HCT116 (cell line): ENCODE measurements around the gene SDK1. TPM values are rescaled to one million over a fixed set of nuclear protein-coding genes. Genes with fewer than 3 reads are reported as not detected.

Experiments used
- ATAC-seq: fragments of 200-7000 bp; cut with Tn5 transposase; 2 replicates; pipeline ENCODE4 v1.9.1; 2020; ENCODE audit warnings: mild to moderate bottlenecking, moderate library complexity
- BruUV-seq: library from RNA; stranded (reverse); fragments of 400-500 nt; replicated peaks from 2 replicates; lab custom pipeline; 2021; lab: Mats Ljungman, UMichigan
- CTCF ChIA-PET: fragments of 300-600 bp; sonication (Branson Sonifier 250); formaldehyde crosslinking; loops from one replicate; lab custom pipeline; 2021; ENCODE audit warnings: antibody characterized with exemption; lab: Charles Lee
- POLR2A ChIA-PET: fragments of 300-600, 350-600 bp; sonication (Branson Sonifier 250); formaldehyde crosslinking; loops from one replicate; lab custom pipeline; 2021; ENCODE audit warnings: antibody characterized with exemption; lab: Charles Lee
- RAD21 ChIA-PET, 2 experiments: fragments of 300-600 bp; sonication (Branson Sonifier 250); formaldehyde crosslinking; loops; one replicate each; lab custom pipeline; 2023; ENCODE audit warnings: low total read pairs in 2 of 2; ENCODE audit not compliant: uncharacterized antibody in 2 of 2, unreplicated experiment in 2 of 2, low non-redundant PET in 1 of 2; lab: Charles Lee
- DNase-seq: peaks from one replicate; pipeline ENCODE4 v3.0.0-alpha.2; 2010; ENCODE audit warnings: low read depth, low spot score
- H2AFZ ChIP-seq: fragments of 200-600 bp; shearing (Covaris generic), sonication (generic); 2 replicates; pipeline ENCODE4 v1.6.1; 2017; ENCODE audit warnings: low read depth, mixed run types, mixed read lengths, antibody characterized with exemption, low read length; ENCODE audit not compliant: poor library complexity, severe bottlenecking
- H3K27ac ChIP-seq: 2 replicates; pipeline ENCODE4 v1.5.1; 2012; ENCODE audit warnings: low read depth, low read length
- H3K27me3 ChIP-seq: fragments of 200-600 bp; sonication (generic); 2 replicates; pipeline ENCODE4 v1.6.1; 2016; ENCODE audit warnings: mixed run types, low read length, mixed read lengths; ENCODE audit not compliant: insufficient read depth
- H3K36me3 ChIP-seq, 2 experiments: fragments of 200-500 bp in 1 of 2; fragments of 200-600 bp in 1 of 2; sonication (Bioruptor generic) in 1 of 2; sonication (generic) in 1 of 2; 2 replicates each; pipeline versions ENCODE4 v1.5.1 to v1.6.1; 2014 to 2016; ENCODE audit warnings: low read length in 2 of 2, inconsistent platforms in 1 of 2, mixed read lengths in 1 of 2, mixed run types in 1 of 2; ENCODE audit not compliant: insufficient read depth in 2 of 2, control insufficient read depth in 1 of 2
- H3K4me1 ChIP-seq, 2 experiments: fragments of 200-600 bp in 1 of 2; sonication (generic) in 1 of 2; 2 replicates each; pipeline versions ENCODE4 v1.5.1 to v1.6.1; 2012 to 2017; ENCODE audit warnings: low read length in 2 of 2, inconsistent platforms in 1 of 2, mild to moderate bottlenecking in 1 of 2, mixed read lengths in 1 of 2, mixed run types in 1 of 2, moderate library complexity in 1 of 2; ENCODE audit not compliant: insufficient read depth in 2 of 2, control insufficient read depth in 1 of 2
- H3K4me2 ChIP-seq: fragments of 200-600 bp; sonication (generic); 2 replicates; pipeline ENCODE4 v1.6.1; 2017; ENCODE audit warnings: mixed run types, low read length, mixed read lengths
- H3K4me3 ChIP-seq, 2 experiments: fragments of 200-600 bp in 1 of 2; sonication (generic) in 1 of 2; replicated peaks in 1 of 2; 2 replicates each; pipeline ENCODE4 v1.5.1; 2011 to 2016; ENCODE audit warnings: low read length in 2 of 2, control low read depth in 1 of 2, low read depth in 1 of 2, mild to moderate bottlenecking in 1 of 2, mixed read lengths in 1 of 2, mixed run types in 1 of 2
- H3K79me2 ChIP-seq: fragments of 200-600 bp; sonication (generic); 2 replicates; pipeline ENCODE4 v1.6.1; 2017; ENCODE audit warnings: mild to moderate bottlenecking, mixed run types, low read length, moderate library complexity, mixed read lengths; ENCODE audit not compliant: insufficient read depth
- H3K9ac ChIP-seq: fragments of 200-600 bp; sonication (generic); 2 replicates; pipeline ENCODE4 v1.6.1; 2016; ENCODE audit warnings: low read length, mixed read lengths
- H3K9me2 ChIP-seq: fragments of 200-600 bp; sonication (generic), shearing (Covaris generic); 2 replicates; pipeline ENCODE4 v1.6.1; 2017; ENCODE audit warnings: mixed run types, mild to moderate bottlenecking, moderate library complexity; ENCODE audit not compliant: insufficient read depth
- H3K9me3 ChIP-seq, 2 experiments: fragments of 200-500 bp in 1 of 2; fragments of 200-600 bp in 1 of 2; sonication (Bioruptor generic) in 1 of 2; sonication (generic) in 1 of 2; 2 replicates each; pipeline ENCODE4 v1.6.1; 2014 to 2017; ENCODE audit warnings: low read length in 2 of 2, mixed read lengths in 2 of 2, inconsistent platforms in 1 of 2, low read depth in 1 of 2, mild to moderate bottlenecking in 1 of 2, mixed run types in 1 of 2, moderate library complexity in 1 of 2; ENCODE audit not compliant: control insufficient read depth in 1 of 2, insufficient read depth in 1 of 2
- H4K20me1 ChIP-seq: fragments of 200-600 bp; sonication (generic), shearing (Covaris generic); 2 replicates; pipeline ENCODE4 v1.6.1; 2017; ENCODE audit warnings: mixed run types, mild to moderate bottlenecking, moderate library complexity; ENCODE audit not compliant: insufficient read depth
- CEBPB ChIP-seq: IDR thresholded peaks from 2 replicates; pipeline ENCODE4 v1.6.1; 2012; ENCODE audit warnings: low read depth
- CTCF ChIP-seq, 3 experiments: fragments of 200-600 bp in 1 of 3; sonication (generic) in 1 of 3; IDR thresholded peaks in 2 of 3; conservative IDR thresholded peaks in 1 of 3; 2 replicates each; pipeline ENCODE4 v1.5.1; 2012 to 2017; ENCODE audit warnings: low read depth in 2 of 3, low read length in 2 of 3, antibody characterized with exemption in 1 of 3, borderline replicate concordance in 1 of 3, control low read depth in 1 of 3, mild to moderate bottlenecking in 1 of 3, mixed read lengths in 1 of 3, mixed run types in 1 of 3, moderate library complexity in 1 of 3; ENCODE audit not compliant: insufficient read depth in 1 of 3
- ELF1 ChIP-seq: IDR thresholded peaks from 2 replicates; pipeline ENCODE4 v1.6.1; 2012; ENCODE audit warnings: low read depth, borderline replicate concordance
- EZH2 ChIP-seq: fragments of 200-600 bp; sonication (generic); IDR thresholded peaks from 2 replicates; pipeline ENCODE4 v1.6.1; 2017; ENCODE audit warnings: antibody characterized with exemption, mixed run types
- MAX ChIP-seq: IDR thresholded peaks from 2 replicates; pipeline ENCODE4 v1.6.1; 2012
- RAD21 ChIP-seq: IDR thresholded peaks from 2 replicates; pipeline ENCODE4 v1.6.1; 2012; ENCODE audit warnings: low read depth, mild to moderate bottlenecking
- intact Hi-C: fragments of 100-400 bp; cut with micrococcal nuclease; formaldehyde crosslinking; loops from 2 replicates; pipeline ENCODE4 v1.10.0; 2022
- total RNA-seq: library from RNA; stranded (reverse); gene quantifications from one replicate; pipeline ENCODE4 v1.2.1, GENCODE V29; 2021; ENCODE audit not compliant: unreplicated experiment

Gene SDK1
- total RNA-seq, 1 experiment from 2014 or later, result 0.05 TPM

- Histone ChIP-seq H3K27me3 (no peaks in the 10 kb centered on the region), H3K36me3 (no peaks in the 10 kb centered on the region), H3K9me2 (no peaks in the 10 kb centered on the region), H2AFZ (peak overlapping the region; percentile 63), H3K27ac (no peak overlapping the region), H3K4me3 (peak overlapping the region in 1 of 2 experiments; percentile 18; a peak in 1 of 4 replicates), H3K4me1 (peaks cover 0 to 9% of the 10 kb centered on the region in 2 experiments; a peak in 3 of 4 replicates), H3K9ac (no peak overlapping the region), H3K79me2 (no peaks in the 10 kb centered on the region), H3K4me2 (peak overlapping the region; percentile 62), H4K20me1 (no peaks in the 10 kb centered on the region), H3K9me3 (no peaks in the 10 kb centered on the region)
- ChIA-PET RAD21 (no interaction called here), POLR2A (no interaction called here), CTCF (interaction anchor here (0.6 to 2.3 kb wide), 3 partner anchors 8 to 376 kb away, joined by 3 to 11 read pairs (median 6); no protein-coding TSS in a partner anchor)
- ATAC-seq (peak; percentile 81), DNase-seq (peak; percentile 32)
- BruUV-seq, result no TSS peak
- intact Hi-C loops, result no loop called here
- TF ChIP-seq MAX (no peak), CTCF (IDR thresholded peaks at IDR 0.05 in 2 of 3, conservative IDR thresholded peaks at IDR 0.05 in 1 of 3; ENCODE audit: borderline replicate concordance in 1 of 3, insufficient read depth in 1 of 3, low read depth in 2 of 3, low read length in 2 of 3) (peak; percentile 29 to 56 (median 36); a peak in 5 of 6 replicates), EZH2 (no peak), ELF1 (peak; percentile 42), RAD21 (peak; percentile 41), CEBPB (no peak)
These were observed 802.5 kb downstream of the SDK1 start for GRCh38 chr7:4103352-4104091.
